BE2C (cell line): ENCODE data around the gene THSD4.

Source experiments
- DNase-seq: peaks from one replicate; pipeline ENCODE4 v3.0.0-alpha.2; 2020
- H3K27me3 ChIP-seq: fragments of 250-450 bp; sonication (Bioruptor Pico); 2 replicates; pipeline ENCODE4 v1.5.1; 2020; ENCODE audit warnings: mild to moderate bottlenecking
- H3K36me3 ChIP-seq: fragments of 250-450 bp; sonication (Bioruptor Pico); 2 replicates; pipeline ENCODE4 v1.5.1; 2020; ENCODE audit warnings: mild to moderate bottlenecking
- H3K4me1 ChIP-seq: fragments of 250-450 bp; sonication (Bioruptor Pico); 2 replicates; pipeline ENCODE4 v1.5.1; 2020
- H3K4me3 ChIP-seq: 2 replicates; pipeline ENCODE4 v1.5.1; 2011; ENCODE audit warnings: low read depth, low read length
- H3K9me3 ChIP-seq: fragments of 250-450 bp; sonication (Bioruptor Pico); 2 replicates; pipeline ENCODE4 v1.5.1; 2020
- TF ChIP-seq, protein P1 (sequence below): IDR thresholded peaks from 2 replicates; pipeline ENCODE4 v1.5.1; 2012; ENCODE audit warnings: mild to moderate bottlenecking, low read depth, low read length

Gene THSD4

DNA sequence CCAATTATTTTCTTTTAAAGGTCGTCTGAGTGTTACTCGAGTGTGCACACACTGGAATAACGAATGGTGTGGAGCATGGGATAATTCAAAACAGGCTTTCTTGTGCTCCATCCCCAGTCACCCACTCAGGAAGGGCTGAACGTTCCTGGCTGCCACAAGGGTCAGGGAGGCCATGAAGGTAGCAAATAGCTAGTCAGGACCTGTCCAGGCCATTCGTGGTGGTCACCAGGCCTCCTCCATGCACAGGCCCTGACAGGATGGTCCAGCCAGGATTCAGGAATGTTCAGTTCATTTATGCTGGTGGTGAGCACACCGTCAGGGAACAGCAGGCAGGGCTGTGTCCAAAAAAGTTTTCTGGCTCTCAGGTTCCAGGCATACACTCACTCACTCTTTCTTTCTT is 683.4 kb downstream of the THSD4 start:
- DNase-seq = no peak
- H3K27me3 ChIP-seq = no peaks in the 10 kb centered on the region
- H3K4me1 ChIP-seq = no peaks in the 10 kb centered on the region
- no peak overlapping the region for H3K4me3 ChIP-seq
- H3K9me3 ChIP-seq = no peaks in the 10 kb centered on the region
- TF ChIP-seq, protein P1, sequence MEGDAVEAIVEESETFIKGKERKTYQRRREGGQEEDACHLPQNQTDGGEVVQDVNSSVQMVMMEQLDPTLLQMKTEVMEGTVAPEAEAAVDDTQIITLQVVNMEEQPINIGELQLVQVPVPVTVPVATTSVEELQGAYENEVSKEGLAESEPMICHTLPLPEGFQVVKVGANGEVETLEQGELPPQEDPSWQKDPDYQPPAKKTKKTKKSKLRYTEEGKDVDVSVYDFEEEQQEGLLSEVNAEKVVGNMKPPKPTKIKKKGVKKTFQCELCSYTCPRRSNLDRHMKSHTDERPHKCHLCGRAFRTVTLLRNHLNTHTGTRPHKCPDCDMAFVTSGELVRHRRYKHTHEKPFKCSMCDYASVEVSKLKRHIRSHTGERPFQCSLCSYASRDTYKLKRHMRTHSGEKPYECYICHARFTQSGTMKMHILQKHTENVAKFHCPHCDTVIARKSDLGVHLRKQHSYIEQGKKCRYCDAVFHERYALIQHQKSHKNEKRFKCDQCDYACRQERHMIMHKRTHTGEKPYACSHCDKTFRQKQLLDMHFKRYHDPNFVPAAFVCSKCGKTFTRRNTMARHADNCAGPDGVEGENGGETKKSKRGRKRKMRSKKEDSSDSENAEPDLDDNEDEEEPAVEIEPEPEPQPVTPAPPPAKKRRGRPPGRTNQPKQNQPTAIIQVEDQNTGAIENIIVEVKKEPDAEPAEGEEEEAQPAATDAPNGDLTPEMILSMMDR = no peak
- H3K36me3 ChIP-seq = no peaks in the 10 kb centered on the region

DNA sequence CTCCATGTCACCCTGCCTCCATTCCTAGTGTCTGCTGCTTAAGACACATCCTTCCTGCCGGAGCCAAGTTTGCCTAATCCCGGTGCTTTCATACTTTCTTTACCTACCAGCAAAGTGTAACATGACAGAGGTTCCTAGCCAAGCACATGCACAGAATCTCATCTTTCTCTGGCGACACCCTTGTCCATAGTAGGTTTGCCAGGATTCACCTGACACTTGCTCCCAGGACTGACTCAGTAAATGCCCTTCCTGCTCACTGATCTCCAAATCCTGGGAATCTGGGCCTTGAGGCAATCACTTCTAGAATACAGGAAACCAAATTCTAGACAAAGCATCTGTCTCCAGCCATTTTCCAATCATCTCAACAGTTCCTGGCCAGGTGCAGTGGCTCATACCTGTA is 684.9 kb downstream of the THSD4 start:
- H3K36me3 ChIP-seq = no peaks in the 10 kb centered on the region
- H3K27me3 ChIP-seq = no peaks in the 10 kb centered on the region
- no peak overlapping the region for H3K4me3 ChIP-seq
- peaks cover 9% of the 10 kb centered on the region for H3K4me1 ChIP-seq
- DNase-seq = no peak
- TF ChIP-seq, protein P1 = no peak
- no peaks in the 10 kb centered on the region for H3K9me3 ChIP-seq

DNA sequence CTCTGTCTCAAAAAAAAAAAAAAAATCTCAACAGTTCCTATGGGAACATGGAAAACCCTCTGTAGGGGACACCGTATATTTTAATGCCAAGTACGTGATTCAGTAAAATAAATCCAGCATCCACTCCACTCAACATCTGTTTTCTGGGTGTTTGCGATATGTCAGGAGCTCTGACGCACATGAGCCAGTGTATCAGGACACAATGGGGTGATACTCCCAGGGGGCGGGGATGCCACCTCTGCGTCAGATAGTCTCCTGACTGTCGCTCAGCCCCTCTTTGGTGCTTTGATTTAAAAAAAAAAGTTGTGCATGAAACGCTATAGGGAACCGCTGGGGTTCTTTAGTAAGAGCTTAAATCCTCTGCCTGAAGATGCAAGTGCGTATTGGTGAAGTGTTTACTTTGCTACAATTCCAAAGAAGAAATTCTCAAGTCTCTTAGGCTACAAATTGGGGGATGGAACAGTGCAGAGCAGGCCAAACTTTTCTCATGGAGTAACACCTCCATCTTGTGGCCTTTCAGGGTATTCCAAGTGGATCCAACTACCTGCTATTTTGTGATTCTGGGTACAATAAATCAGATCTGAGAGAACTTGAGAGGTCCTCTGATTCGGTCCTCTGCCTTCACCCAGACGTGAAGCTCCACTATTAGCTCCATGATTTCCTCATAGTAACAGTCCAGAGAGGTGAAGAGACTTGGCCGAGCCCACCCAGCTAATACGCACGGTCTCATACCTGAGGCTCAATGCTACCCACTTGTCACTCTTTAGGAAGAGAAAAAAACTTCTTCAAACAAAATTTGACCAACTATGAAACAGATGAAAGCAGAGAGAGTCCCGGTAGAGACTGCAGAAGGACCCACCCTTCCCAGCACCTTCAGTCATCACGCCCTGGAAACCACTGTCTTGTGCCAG is 685.8 kb downstream of the THSD4 start:
- Histone ChIP-seq H3K4me3 (no peak overlapping the region), H3K36me3 (no peaks in the 10 kb centered on the region), H3K4me1 (peaks cover 11% of the 10 kb centered on the region), H3K9me3 (no peaks in the 10 kb centered on the region), H3K27me3 (no peaks in the 10 kb centered on the region)
- peak; percentile 45 for DNase-seq
- TF ChIP-seq, protein P1 = peak; percentile 90

DNA sequence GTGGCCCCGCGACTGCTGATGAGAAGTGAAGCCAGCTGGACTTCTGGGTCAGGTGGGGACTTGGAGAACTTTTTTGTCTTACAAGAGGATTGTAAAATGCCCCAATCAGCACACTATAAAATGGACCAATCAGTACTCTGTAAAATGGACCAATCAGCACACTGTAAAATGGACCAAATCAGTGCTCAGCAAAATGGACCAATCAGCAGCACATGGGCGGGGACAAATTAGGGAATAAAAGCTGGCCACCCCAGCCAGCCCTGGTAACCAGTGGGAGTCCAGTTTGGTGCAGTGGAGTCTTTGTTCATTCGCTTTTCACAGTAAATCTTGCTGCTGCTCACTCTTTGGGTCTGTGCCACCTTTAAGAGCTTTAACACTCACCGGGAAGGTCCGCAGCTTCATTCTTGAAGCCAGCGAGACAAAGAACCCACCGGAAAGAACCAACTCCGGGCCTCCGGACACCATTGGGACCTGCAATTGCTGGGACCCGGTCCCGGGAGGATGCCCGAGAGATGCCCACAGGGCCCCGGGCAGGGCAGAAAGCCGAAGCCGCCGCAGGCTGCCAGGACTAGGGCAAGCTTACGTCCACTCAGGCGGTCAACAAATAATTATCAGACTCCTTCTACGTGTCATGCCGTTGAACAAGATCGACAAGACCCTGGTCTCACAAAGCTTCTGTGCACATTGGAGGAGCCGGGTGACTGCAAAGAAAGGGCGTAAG is 686.8 kb downstream of the THSD4 start:
- no peak for DNase-seq
- Histone ChIP-seq H3K4me1 (peaks cover 21% of the 10 kb centered on the region), H3K27me3 (no peaks in the 10 kb centered on the region), H3K4me3 (no peak overlapping the region), H3K36me3 (no peaks in the 10 kb centered on the region), H3K9me3 (no peaks in the 10 kb centered on the region)
- TF ChIP-seq, protein P1 = no peak

DNA sequence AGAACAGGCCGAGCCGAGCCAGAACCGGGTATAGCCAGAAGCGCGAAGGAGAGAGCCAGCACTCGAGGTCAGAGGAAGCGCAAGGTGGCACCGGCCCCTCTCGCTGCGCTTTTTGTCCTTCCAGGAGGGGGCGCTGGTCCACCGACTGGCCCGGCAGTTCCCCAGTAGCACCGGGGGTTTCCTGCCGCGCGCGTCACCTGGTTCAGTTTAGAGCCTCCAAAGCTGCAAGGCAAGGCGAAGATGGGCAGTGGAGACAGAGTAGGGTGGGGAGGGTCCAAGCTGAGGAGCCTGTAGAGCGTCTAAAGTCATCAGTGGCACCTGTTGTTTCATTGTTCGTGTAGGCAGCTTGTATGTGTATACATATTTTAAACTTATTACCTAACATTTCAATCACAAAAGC is 687.5 kb downstream of the THSD4 start:
- H3K4me3 ChIP-seq = no peak overlapping the region
- peaks cover 28% of the 10 kb centered on the region for H3K4me1 ChIP-seq
- no peaks in the 10 kb centered on the region for H3K9me3 ChIP-seq
- TF ChIP-seq, protein P1 = peak; percentile 29
- H3K27me3 ChIP-seq = no peaks in the 10 kb centered on the region
- H3K36me3 ChIP-seq = no peaks in the 10 kb centered on the region
- DNase-seq = no peak

DNA sequence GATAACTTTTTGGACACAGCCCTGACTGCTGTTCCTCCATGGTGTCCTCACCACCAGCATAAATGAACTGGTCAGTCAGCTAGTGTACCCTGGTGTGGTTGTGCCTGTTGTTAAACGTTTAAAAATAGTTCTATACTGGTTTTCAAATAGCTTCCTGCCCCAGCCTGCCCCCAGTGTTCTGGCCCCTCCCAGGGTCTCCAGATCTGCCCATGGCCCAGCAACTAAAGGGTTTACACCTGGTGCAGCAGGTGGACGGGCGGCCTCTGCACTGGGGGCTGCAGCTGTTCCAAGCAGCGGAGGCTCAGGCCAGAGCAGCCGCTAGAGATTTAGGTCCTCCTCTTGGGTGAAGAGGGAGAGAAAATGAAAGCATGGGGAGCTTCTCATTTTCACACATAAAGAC is 689.0 kb downstream of the THSD4 start:
- no peaks in the 10 kb centered on the region for H3K36me3 ChIP-seq
- TF ChIP-seq, protein P1 = no peak
- DNase-seq = no peak
- H3K4me3 ChIP-seq = no peak overlapping the region
- H3K9me3 ChIP-seq = no peaks in the 10 kb centered on the region
- peaks cover 31% of the 10 kb centered on the region for H3K4me1 ChIP-seq
- H3K27me3 ChIP-seq = no peaks in the 10 kb centered on the region
